Measurements from ENCODE around the gene ZNF396.

ZNF396 gene

GRCh38 chr18:35334212-35334611 lies 42.9 kb downstream of the ZNF396 start:
- DNase-seq = no peak

- no peak for DNase-seq
Measured at GRCh38 chr18:35331367-35332087, 45.6 kb downstream of the ZNF396 start.

- DNase-seq = no peak
Measured at GRCh38 chr18:35328868-35329267, 48.3 kb downstream of the ZNF396 start.

- no peak for DNase-seq
Measured at GRCh38 chr18:35326695-35327387, 50.3 kb downstream of the ZNF396 start.

- DNase-seq = no peak
Measured at GRCh38 chr18:35324926-35325655, 52.0 kb downstream of the ZNF396 start.

- no peak for DNase-seq
Measured at GRCh38 chr18:35322486-35323458, 54.4 kb downstream of the ZNF396 start.

Measured in left hindlimb (tissue), 1 donor.